Ishikawa (cell line): Measurements from ENCODE around the gene IMMP2L.

Source experiments
- EP300 ChIP-seq: IDR thresholded peaks from 2 replicates; pipeline ENCODE4 v1.6.1; 2012; ENCODE audit warnings: borderline replicate concordance
- RAD21 ChIP-seq: IDR thresholded peaks from 2 replicates; pipeline ENCODE4 v1.6.1; 2012; ENCODE audit warnings: low read depth
- REST ChIP-seq: IDR thresholded peaks from 2 replicates; pipeline ENCODE4 v1.6.1; 2012; ENCODE audit warnings: low read depth, mild to moderate bottlenecking
- TAF1 ChIP-seq: IDR thresholded peaks from 2 replicates; pipeline ENCODE4 v1.6.1; 2012; ENCODE audit warnings: low read depth, mild to moderate bottlenecking

- TF ChIP-seq REST: no peak
- no peak for TF ChIP-seq TAF1
- TF ChIP-seq EP300: no peak
- no peak for TF ChIP-seq RAD21
These were observed 556.8 kb downstream of the IMMP2L start for GRCh38 chr7:111005445-111005844.
